D721Med (cell line): ENCODE results near the gene ZNF789.

Experiments used
- DNase-seq: peaks from one replicate; pipeline ENCODE4 v3.0.0; 2011; ENCODE audit warnings: low spot score; ENCODE audit not compliant: insufficient read length
- FAIRE-seq: peaks from 2 replicates; lab custom pipeline; 2011; peaks lifted over from hg19 to GRCh38; lab: Jason Lieb, UNC
- CTCF ChIP-seq: IDR thresholded peaks from 2 replicates; pipeline ENCODE4 v1.5.1; 2012; ENCODE audit warnings: mild to moderate bottlenecking, control low read depth; ENCODE audit not compliant: insufficient read depth; ENCODE audit errors: missing control alignments

ZNF789 gene

GRCh38 chr7:99459087-99459486 is 13.6 kb upstream of the ZNF789 start:
- DNase-seq (no peak), FAIRE-seq (no peak)
- peak; percentile 28 for TF ChIP-seq CTCF

- FAIRE-seq, result no peak
- TF ChIP-seq CTCF, result no peak
- DNase-seq, result no peak
Observed at GRCh38 chr7:99460651-99461050, 12.0 kb upstream of the ZNF789 start.

GRCh38 chr7:99461221-99461620 is 11.5 kb upstream of the ZNF789 start:
- FAIRE-seq (no peak), DNase-seq (no peak)
- TF ChIP-seq CTCF, result no peak

GRCh38 chr7:99465421-99465768 is 7.3 kb upstream of the ZNF789 start:
- TF ChIP-seq CTCF, result no peak
- DNase-seq (no peak), FAIRE-seq (no peak)

- DNase-seq (no peak), FAIRE-seq (no peak)
- no peak for TF ChIP-seq CTCF
Observed at GRCh38 chr7:99468336-99468918, 4.3 kb upstream of the ZNF789 start.

- TF ChIP-seq CTCF, result no peak
- DNase-seq, result no peak
- no peak for FAIRE-seq
Observed at GRCh38 chr7:99469381-99470065, 3.2 kb upstream of the ZNF789 start.

GRCh38 chr7:99473315-99473596 is 566 bp downstream of the ZNF789 start:
- FAIRE-seq (peak; percentile 58), DNase-seq (peak; percentile 72)
- no peak for TF ChIP-seq CTCF
